HG03521 (cell line): ENCODE results near the gene CYSRT1.
A peak's percentile ranks its signal among the peaks of the same experiment; 100 is the strongest.

Experiments used
- ATAC-seq: cut with Tn5 transposase; IDR thresholded peaks from one replicate; pipeline ENCODE4 v1.9.1; 2021; ENCODE audit warnings: mild to moderate bottlenecking, moderate library complexity; ENCODE audit not compliant: unreplicated experiment

CYSRT1 gene

DNA sequence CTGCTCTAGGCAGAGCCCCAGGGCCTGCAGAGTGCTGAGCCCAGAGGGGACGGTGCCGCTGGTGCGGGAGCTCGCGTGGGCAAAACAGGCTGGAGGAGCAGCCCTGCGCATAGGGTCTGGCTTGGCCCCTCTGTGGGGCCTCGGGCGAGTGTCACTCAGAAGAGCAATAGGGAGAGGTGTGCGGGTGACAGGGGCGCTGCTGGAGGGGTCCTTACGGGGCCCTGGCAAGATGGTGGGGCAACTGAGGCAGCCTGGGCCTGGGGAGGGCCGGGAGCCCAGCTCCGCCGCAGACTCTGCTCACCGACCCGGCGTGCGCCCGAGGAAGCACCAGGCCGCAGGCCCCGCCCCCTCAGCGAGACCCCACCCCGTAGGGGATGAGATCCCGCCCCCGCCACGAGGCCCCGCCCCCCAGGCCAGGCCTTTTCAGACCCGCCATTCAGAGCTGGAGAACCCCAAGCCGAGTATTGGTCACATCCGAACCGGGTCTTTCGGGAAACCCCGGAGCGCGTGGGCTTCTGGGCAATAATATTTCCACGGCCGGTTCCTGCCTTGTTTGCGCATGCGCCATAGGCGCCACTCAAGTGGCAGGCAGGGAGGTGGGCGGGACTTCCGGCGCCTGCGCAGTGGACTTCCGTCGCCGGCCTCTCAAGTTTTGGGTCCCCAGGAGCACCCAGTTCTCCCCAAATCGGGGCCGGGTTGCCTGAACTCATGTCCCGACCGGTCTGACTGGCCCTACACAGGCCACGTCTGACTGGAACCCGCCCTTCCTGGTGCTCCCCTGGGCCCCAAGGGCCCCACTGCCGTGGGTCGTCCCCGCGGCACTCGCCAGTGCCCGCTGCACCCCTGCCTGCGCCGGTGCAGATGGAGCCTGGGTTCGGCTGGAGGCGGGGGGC is 1.6 kb upstream of the CYSRT1 start:
- peak; percentile 82 for ATAC-seq

GRCh38 chr9:137225699-137226331 is 841 bp downstream of the CYSRT1 start:
- ATAC-seq, result no peak

DNA sequence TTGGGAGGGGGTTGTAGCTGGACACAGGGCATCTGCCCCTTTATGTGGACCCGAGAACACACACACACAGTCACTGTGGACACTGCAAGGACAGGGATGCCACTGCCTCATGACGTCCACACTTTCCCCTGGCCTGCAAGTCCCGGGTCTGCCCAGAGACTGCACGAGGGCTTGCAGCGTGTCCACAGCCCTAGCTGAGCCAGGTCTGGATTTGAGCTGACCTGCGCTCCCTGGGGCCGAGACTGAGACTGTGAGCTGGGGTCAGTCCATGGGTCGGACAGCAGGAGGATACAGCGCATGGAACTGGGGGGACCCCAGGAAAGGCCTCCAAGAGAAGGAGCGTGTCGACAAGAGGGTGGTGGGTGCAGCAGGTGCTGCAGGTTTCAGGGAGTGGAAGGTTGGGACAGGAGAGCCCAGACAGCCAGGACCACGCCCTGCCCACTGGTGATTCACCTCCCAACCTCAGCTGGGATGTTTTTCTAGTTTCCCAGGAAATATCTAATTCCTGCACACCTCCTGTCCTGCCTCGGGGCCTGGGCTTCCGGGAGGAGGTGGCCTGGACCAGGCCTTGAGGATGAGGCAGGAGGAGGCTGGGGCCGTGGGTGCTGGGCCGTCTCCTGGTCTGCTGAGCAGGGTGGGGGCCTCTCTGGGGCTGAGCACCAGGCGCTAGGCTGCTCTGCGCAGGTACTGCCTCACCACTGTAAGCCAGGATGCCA is 1.5 kb downstream of the CYSRT1 start:
- ATAC-seq, result no peak

- no peak for ATAC-seq
Observed at GRCh38 chr9:137227054-137227852, 2.3 kb downstream of the CYSRT1 start, which contains the start of gene RNF224. TSS of gene RNF224 (plus strand) at chr9:137227502. CDS start at chr9:137228336, 834 bp downstream.

- ATAC-seq, result no peak
Observed at GRCh38 chr9:137227853-137228505, 3.0 kb downstream of the CYSRT1 start.

GRCh38 chr9:137228506-137228967 is 3.6 kb downstream of the CYSRT1 start:
- no peak for ATAC-seq

DNA sequence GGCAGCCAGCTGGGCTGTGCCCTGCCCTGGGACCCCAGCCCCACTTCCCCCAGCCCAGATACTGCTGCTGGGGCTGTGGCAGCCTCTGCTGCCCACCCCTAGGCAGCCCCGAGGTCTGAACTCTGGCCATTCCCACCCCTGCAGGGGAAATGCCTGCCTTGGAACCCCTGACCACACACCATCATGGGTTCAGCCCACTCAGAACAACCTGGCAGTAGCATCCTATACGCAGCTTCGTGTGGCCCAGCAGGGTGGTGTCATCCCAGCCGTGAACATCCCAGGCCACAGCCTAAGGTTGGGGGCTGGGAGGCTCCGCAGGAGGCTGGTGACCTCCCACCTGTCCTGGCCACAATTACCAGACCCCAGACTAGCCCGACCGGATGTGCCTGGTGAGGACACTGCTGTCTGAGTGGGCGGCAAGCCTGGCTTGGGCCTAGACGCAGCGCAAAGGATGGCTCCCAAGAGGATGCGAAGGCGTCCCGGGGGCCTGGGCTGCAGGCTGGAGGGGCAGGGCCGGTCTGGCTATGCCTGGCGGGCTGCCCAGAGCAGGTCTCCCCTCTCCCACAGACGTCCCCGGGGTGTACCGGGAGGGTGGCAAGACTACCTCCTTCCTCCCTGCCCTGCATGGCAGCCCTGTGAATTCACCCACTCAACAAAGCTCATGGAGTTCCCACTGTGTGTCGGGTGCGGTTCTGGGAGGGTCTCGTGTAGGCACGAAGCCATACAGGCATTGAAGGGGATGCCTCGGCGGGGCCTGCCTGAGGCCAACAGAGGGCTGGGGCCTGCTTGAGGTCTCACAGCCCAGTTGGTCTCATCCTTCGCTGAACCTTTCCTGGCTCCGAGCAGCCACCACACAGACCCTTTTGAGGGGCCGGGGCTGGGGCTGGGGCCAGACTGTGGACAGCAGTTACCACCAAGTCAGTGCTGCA is 4.3 kb downstream of the CYSRT1 start:
- ATAC-seq, result no peak

DNA sequence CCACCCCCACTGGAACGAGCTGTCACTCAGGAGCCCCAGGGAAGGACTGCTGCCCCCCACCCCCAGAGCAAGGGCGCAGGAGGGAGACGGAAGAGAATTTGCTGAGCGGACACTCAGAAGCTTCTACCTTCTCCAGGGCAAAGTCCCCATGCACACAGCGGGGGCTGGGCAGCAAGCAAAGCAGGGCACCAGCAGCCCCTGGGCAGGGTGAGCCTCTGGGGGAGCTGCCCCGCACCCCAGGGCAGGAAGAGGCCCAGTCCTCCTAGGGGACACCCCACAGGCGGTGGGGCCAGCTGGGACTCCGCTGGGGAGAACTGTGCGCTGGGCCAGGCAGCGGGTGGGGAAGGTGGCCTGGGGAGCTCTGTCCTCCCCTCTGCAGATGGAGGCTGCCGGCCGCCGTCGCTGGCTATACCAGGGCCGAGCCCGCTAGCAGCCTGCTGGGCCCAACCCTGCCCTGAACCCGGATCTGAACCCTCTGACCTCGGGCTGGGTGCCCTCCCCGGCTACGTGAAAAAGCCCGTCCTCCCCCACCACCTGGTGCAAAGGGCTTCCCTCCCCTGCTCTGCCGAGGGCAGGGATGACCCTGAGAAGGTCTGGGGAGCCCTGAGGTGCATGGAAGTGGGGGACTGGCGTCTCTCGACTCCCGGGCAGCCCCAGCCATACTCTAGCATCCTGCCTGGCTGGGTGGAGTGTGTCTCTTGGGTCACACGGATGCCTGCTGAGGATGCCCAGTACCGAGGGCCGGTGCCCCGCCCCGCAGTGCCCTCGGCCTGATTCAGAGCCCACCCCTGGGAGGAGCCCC is 5.1 kb downstream of the CYSRT1 start:
- no peak for ATAC-seq

DNA sequence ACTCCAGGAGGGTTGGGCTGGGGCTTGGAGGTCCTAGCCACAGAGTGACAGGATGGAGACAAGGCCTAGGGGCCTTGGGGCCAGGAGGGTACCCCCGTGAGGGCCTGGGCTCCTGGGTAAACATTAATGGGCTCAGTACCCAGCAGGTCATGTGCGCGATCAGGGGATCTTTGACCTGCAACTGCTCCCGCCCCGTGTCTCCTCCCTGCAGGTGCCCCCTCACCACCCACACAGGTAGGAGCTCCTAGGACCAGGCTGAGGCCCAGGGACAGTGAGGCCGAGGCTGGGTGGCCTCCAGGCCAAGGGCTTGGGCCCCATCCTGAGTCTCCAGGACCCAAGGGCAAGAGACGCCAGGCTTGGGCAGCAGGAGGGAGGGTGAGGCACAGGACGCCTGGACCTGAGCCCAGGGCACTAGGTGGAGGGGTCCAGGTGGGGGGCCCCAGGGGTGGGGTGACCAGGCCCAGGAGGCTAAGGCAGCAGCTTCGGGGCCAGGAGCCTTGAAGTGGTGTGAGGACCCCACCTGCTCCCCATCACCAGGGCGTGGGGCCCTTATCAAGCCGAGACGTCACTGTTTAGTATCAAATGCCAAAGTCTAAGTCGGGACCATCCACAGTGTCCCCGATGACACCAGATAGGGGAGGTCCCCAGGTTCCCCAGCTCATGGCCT is 5.9 kb downstream of the CYSRT1 start, which contains the start of gene SLC34A3:
Gene SLC34A3, plus strand, starts transcription at position 197 of the 667 bp plus-strand sequence. CDS start 802 bp downstream, outside the sequence.
- no peak for ATAC-seq

GRCh38 chr9:137231372-137232039 is 6.5 kb downstream of the CYSRT1 start:
- no peak for ATAC-seq

DNA sequence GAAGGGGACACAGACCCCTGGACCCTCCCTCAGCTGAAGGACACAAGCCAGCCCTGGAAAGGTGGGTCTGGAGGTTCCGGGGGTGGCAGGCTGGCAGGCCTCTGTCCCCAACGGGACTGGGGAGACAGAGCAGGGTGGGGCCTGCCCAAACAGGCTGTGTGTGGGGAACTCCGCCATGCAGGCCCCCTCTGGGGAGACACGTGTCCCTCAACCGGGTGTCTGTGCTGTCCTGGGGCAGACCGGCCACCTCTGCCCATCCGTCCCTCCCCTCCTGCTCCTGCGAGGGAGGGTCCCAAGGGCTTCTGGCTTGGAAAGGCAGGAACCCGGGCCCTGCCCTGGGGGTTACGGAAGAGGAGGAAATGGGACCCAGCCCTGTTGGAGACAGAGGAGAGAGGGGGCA is 7.1 kb downstream of the CYSRT1 start:
- ATAC-seq, result no peak

DNA sequence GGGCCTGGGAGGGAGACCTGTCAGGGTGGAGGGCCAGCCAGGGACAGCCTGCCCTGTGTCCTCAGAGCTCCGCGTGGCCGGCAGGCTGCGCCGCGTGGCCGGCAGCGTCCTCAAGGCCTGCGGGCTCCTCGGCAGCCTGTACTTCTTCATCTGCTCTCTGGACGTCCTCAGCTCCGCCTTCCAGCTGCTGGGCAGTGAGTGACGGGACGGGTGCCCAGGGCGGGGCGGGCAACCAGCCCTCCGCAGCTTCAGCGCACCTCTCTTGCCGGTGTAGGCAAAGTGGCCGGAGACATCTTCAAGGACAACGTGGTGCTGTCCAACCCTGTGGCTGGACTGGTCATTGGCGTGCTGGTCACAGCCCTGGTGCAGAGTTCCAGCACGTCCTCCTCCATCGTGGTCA is 7.5 kb downstream of the CYSRT1 start:
- ATAC-seq, result no peak

DNA sequence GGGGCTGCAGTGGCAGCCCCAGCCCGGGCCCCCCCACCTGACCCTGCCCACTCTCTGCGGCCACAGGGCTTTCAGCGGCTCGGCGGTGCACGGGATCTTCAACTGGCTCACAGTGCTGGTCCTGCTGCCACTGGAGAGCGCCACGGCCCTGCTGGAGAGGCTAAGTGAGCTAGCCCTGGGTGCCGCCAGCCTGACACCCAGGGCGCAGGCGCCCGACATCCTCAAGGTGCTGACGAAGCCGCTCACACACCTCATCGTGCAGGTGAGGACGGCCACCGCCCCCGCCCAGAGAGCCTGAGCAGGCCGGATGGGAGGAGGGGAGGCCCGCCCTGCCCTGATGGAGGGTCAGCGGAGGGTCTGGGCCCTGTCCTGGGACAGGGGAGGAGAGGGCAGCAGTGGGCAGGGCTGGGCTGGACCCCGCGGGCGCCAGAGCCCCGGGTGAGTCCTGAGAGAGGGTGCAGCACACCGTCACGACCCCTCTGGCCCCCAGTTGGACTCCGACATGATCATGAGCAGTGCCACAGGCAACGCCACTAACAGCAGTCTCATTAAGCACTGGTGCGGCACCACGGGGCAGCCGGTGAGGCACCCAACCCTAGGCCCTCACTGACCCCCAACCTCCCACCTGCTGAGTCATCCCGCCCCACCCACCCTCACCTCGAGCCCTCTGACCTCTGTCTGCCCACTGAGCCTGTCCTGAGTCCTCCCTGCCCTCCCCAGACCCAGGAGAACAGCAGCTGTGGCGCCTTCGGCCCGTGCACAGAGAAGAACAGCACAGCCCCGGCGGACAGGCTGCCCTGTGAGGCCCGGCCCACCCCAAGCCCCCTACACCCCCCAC is 8.4 kb downstream of the CYSRT1 start:
- no peak for ATAC-seq

DNA sequence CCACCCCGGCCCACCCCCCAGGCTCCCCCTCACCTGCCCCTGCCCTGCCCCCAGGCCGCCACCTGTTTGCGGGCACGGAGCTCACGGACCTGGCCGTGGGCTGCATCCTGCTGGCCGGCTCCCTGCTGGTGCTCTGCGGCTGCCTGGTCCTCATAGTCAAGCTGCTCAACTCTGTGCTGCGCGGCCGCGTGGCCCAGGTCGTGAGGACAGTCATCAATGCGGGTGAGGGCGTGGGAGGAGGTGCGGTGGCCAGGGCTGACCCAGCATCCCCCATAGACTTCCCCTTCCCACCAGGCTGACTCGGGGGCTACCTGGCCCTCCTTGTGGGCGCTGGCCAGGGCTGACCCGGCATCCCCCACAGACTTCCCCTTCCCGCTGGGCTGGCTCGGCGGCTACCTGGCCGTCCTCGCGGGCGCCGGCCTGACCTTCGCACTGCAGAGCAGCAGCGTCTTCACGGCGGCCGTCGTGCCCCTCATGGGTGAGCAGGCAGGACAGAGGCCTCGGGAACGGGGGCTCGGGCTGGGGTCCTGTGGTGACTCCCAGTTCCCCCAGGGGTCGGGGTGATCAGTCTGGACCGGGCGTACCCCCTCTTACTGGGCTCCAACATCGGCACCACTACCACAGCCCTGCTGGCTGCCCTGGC is 9.2 kb downstream of the CYSRT1 start:
- ATAC-seq, result no peak

DNA sequence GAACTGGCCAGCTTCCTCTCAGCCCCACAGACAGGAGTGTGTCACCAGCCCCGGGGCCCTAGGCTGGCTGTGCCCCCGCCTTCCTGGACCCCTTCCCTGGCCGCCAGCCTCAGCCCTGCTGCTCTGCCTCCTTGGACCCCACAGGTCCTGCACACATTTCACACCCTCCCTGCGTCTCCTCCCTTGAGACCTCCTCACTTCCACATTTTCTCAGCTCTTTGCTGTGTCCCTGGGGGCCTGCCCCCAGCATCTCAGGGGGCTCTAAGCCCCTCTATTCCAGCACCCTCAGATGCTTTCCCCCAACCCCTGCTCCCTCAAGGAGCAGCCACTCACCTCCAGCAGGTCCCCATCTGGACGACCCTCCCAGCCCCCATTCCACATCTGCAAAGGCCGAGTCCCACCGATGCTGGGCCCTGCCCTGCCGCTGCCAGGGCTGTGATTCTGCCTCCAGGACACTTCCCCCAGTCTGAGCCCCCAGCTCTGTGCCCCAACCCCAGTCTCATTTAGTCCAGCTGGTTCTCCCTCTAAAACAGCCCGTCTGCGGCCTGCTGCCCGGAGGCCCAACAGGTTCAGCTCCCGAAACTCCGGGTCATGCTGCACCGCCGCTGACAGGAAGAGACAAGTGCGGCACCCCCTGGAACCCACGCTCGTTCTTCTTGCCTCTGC is 9.9 kb downstream of the CYSRT1 start:
- ATAC-seq, result no peak
